22Rv1 (cell line): ENCODE results near the gene PLEKHG4B.

Source experiments
- CTCF ChIP-seq: fragments of 450-650 bp; IDR thresholded peaks from 2 replicates; pipeline ENCODE4 v1.5.1; 2017; ENCODE audit warnings: mild to moderate bottlenecking
- ZFX ChIP-seq: fragments of 450-650 bp; IDR thresholded peaks from 2 replicates; pipeline ENCODE4 v1.6.1; 2017; ENCODE audit warnings: antibody characterized with exemption, borderline replicate concordance

- no peak for TF ChIP-seq CTCF
- TF ChIP-seq ZFX = no peak
Measured at GRCh38 chr5:81391-82021, 10.5 kb upstream of the PLEKHG4B start.
